ENCODE results near the gene IL17RB.

IL17RB gene

DNA sequence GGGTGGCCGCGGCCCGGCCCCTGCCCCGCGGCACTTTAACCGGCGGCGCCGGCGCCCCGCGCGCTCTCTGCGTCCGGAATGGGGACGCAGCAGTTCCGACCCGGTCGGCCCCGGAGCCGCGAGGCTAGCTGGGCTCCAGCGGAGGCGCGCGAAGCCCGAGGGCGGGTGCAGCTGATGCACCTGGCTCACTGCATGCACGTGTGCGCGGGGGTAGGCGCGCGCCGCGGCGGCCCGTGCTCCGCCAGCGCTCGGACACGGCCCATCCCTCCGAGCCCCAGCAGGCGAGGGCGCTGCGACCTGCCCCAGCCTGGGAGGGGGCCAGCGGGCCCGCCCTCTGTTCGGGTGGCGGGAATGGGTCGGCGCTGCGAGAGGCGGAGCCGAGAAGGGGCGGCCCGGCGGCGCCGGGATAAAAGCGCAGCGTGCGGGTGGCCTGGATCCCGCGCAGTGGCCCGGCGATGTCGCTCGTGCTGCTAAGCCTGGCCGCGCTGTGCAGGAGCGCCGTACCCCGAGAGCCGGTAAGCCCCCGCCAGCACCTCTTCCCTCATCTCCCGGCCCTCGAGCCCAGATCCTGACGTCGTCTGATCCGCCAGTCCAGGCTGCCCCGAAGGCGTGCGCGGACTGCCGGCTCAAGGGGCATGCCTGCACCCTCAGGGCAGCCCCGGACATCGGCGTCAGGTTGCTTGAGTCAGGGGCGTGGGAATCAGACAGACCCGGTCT, at the start of gene IL17RB, which contains the start of gene CHDH:
Gene IL17RB, plus strand, starts transcription at position 435 of the 717 bp plus-strand sequence. Its CDS starts 21 bp downstream, at position 456.
Gene CHDH, minus strand, starts transcription at position 286 of the 717 bp plus-strand sequence. CDS start 22,411 bp downstream, outside the sequence.
- DNase-seq: peak; percentile 7

- DNase-seq: no peak
Observed at GRCh38 chr3:53798144-53798543, 48.2 kb upstream of the IL17RB start.

DNA sequence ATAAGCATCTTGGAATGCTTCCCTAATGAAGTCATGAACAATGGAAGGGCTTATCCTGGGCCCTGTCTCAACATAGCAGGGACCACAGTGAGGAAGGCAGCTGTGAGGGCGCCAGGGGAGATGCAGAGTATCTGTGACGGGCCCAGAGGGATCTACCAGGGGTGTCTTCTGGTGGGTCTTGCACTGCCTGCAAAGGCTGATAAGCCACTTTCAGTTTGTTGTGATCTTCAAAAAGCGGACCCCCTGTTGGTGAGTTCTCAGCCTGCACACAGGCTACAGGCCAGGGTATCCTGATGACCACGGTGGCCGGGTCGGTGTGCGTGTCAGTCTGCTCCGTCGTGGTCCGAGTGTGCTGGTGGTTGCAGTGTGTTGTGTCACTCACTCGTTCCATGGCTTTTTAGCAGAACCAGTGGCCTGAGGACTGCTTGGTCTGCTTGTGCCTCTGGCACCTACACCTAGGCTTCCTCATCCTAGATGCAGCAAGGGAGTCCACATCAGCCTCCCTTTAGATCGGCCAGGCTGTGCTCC, 47.0 kb upstream of the IL17RB start:
- DNase-seq: no peak

DNA sequence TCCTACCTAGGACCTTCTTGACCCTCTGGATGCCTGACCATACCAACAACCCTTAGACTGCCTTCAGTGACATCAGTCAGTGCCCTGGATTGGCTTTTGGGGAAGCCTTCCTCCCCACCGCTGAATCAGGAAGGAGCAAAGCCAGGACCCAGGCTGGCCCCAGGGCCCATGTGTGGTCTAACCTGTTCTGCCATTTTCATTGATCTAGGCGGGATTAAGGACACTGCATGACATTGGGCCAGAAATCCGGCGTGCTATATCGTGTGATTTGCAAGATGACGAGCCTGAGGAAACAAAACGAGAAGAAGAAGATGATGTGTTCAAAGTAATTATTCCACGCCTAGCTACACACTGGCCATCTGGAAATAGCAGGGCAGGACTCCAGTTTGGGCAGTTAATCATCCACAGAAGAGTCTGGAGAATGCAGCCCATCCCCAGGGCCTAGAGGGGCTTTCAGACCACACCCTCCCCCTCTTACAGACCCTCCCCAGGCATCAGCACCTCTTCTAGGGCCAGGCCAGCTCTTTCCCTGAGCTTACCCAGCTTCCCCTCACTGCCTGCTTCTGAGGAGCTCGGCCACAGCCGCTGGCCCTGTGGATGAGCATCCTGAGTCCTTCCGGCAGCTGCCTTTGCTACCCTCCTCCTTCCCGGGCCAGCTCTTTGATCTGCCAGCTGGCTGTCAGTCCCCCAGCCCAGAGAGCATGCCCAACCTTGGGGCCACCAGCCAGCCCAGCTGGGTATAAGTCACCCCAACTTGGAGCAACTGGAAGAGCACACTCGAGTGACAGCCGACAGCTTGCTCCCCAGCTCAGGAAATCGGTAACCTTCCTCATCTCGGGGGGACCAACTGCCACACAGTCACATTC, 46.1 kb upstream of the IL17RB start:
- DNase-seq: no peak

DNA sequence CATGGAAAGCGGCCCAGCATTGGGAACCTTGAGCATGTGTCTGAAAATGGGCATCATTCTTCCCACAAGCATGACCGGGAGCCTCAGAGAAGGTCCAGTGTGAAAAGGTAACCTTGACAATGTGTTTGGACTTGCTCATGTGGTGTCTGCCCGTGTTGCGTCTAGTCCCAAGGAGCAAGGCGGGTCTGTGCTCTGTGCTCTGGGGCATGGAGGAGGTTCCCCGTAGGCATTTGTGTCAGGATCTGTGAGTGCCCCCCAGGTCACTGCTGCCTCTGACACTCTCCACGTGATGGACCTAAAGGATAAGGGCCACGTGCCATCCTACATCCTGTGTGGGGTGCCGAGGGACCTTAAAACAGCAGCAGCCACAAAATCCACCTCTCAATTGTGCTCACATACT, 45.0 kb upstream of the IL17RB start:
- no peak for DNase-seq

DNA sequence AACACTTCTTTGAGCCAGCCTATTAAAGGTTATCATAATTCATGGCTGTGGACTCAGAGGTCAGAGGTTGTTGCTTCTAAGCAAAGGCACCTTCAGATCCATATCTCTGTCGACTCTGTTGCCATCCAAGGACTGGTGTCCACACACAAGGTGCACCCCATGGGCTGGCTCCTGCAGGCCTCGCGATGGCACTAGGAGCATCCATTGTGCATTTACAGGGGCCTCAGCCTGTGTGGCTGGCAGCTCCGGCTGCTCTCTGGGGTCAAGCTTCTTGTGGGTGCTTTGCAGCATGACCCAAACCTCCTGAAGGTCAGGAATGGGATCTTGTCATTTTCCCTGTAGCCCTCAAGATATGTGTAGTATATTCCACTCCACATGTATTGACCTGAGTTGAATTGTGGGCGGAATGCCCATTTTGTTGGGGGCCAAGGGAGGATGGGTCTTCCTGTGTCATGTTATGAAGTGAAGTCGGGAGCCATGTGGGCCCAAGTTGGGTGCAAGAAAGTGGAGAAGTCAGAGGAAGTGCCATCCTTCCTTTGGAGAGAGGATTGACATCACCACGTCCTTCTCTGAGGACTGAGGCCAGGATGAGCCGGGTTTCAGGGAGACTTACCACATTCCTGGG, 44.0 kb upstream of the IL17RB start:
- no peak for DNase-seq

GRCh38 chr3:53803124-53803815, 43.1 kb upstream of the IL17RB start:
- no peak for DNase-seq

DNA sequence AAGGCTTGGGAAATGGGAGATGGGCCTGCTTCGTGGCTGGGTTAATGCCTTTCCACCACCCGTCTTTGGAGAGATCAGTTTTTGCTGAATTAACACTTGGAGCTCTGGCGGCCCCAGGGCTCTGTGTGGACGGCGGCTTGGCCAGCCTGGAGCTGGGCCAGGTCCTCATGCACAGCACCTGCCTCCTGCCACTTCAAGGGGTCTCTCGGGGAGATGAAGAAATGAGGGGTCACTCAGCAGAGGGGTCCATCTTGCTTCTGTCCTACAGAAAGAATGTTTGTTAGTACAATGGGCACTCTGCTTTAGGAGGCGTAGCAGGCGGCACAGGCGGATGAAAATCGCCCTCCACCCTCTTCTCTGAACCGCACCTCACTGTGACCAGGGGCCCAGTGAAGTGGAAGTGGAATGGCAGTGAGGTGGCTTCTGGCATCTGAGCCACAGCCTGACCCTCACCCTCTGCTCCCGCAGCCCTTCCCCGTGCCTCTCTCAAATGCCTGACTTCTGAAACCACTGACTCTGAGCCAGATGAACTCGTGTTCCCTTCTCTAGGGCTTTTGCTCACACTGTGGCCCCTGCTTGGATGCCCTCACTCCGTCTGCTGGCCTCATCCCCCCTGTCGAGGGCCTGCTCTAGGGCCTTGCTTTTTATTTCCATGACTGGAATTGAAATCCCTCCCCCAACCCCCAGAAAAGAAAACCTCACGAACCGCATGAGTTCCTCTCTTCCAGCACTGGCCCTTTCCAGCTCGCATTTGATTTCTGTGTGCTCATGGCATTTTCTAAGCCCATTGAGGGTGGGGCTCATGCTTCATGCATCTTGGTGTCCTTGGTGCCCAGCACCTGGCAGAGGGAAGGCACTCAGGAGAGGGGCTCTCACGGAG, 42.3 kb upstream of the IL17RB start:
- no peak for DNase-seq

- DNase-seq: no peak
Observed at GRCh38 chr3:53804697-53805462, 41.5 kb upstream of the IL17RB start.

- no peak for DNase-seq
Observed at GRCh38 chr3:53805463-53806159, 40.8 kb upstream of the IL17RB start.

DNA sequence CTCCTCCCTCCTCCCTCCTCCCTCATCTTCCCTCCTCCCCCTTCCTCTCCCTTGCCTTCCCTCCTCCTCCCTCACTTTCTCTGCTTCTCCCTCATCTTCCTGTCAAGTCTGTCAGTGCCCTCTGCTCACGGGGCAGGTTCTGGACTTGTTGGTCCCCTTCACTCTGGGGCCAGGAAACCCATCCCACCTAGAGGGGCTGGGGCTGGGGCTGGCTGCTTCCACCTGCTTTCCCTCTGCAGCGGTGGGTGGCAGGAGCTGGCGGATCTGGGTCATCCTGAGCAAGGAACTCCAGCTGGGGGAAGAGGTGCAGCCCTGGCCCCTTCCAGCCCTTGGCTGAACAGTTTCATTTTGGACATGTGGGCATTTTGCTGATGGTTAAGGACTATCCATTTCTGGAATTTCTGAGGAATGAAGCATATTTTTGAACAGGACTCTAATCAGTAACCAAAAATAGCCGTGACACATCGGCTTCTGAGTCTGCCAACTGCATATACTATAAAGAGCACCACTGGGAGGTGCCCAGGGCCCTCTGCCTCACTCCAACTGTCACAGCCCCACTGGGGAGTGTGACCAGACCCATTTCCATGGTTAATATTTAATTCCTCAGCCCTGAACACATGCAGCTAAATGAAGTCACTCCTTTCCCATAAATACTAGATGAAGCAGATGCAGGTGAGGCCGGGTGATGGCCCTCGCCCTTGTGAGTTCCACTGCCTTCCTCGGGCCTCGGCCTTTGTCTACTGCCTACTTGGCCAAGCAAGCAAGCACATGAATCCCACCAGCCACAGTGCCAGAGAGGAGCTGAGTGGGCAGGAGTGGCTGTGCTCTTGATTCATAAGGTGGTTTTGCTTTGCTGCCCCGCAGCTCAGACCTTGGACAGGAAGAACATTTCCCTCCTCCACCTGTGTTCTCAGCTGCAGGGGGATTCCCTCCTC, 39.9 kb upstream of the IL17RB start:
- DNase-seq: no peak

DNA sequence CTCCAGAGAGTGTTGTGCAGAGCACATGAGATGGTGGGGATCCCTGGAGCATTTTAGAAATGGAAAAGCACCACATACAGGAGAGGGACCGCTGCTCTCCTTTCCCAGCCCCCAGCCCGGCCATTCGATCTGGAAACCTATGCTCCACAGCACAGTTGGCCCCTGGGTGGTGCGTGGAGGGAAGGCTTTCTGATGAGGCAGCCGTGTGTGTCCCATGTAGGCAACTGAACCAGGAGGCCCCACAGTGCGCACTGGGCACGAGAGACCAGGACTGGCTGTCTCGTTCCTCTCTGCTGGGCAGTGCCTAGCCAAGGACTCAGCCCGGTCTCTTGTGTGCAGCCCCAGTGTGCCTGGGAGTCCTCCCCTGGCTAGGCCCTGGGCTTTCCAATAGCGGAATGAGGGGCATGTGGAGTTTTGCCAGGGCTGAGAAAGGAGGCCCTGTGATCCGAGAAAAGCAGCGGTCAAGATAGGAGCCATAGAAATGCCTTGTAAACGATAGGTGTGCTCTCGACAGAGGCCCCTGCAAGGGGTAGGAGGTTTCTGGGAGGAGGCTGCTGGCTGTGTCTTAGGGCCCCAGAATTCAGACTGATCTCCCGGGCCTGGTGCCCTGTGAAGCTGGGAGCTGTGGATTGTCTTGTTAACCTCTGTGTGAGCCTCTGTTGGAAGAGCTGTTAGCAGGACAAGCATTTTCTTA, 39.1 kb upstream of the IL17RB start:
- DNase-seq: no peak

DNA sequence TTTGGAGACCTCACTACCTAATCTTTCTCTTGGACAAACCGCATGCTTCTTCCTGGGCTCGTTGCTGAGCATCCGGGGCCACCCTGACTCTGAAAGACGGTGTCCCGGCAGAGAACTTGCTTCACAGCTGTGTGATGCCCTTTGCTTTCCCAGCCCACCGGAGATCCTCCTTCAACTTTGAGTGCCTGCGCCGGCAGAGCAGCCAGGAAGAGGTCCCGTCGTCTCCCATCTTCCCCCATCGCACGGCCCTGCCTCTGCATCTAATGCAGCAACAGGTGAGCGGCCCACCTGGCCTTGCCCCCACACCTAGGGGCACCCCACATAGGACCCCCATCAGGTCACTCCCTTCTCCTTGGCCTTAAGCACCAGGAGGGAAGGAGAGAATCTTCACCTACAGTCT, 37.9 kb upstream of the IL17RB start:
- DNase-seq: no peak

DNA sequence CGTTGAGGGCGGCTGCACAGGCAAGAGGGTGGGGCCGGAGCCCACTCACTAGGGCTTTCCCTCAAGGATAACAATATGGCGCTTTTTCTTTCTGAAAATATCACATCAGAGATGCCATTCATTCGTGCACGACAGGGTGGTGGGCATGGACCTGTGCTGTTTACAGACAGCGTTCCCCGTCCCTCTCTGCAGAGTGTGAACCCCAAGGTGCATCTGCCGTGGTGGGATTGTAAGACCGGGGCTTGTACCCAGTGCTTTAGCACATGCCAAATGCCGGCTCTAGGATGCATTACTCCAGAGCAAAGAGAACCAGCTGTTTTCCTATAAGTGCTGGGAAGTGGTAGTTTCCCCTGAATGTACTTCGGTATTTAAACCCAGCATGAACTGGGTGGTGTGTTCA, 37.1 kb upstream of the IL17RB start:
- no peak for DNase-seq

GRCh38 chr3:53809764-53810400, 36.5 kb upstream of the IL17RB start:
- DNase-seq: no peak

- DNase-seq: no peak
Observed at GRCh38 chr3:53811143-53811927, 35.0 kb upstream of the IL17RB start.

GRCh38 chr3:53812434-53812833, 33.9 kb upstream of the IL17RB start:
- no peak for DNase-seq
